ENCODE results near the gene SCFD2. TPM values are rescaled to one million over a fixed set of nuclear protein-coding genes. Genes with fewer than 3 reads are reported as not detected.

Gene SCFD2
- total RNA-seq, 1 experiment from 2014 or later: 36.6 TPM

DNA sequence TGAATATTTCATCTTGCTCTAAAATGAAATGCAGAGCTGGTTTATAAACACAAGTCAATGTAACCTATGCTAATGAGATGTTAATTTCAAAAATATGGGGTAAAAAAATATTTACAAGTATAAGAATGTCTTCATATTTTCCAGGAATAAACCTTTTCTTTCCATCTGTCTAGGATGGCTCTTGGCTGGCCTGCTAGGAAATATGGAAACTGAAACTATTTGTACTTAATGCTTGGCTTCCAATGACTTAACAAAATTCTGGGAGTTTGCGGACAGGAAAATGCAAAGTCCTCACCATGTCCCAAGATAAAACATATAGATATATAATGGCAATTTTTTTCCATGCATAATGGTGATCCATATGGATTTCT, 168.1 kb downstream of the SCFD2 start:
- ChIA-PET CTCF (interaction anchor here (0.6 to 1.0 kb wide), 6 partner anchors 192 to 1036 kb away, joined by 4 to 16 read pairs (median 6); no protein-coding TSS in a partner anchor), POLR2A (ENCODE audit: unreplicated experiment) (no interaction called here)
- Histone ChIP-seq H3K27ac (ENCODE audit: low read length) (no peak overlapping the region), H3K27me3 (ENCODE audit: low read length) (no peaks in the 10 kb centered on the region), H3K4me2 (ENCODE audit: low read length) (no peak overlapping the region), H2AFZ (ENCODE audit: low read length) (no peak overlapping the region), H3K9ac (ENCODE audit: low read length) (no peak overlapping the region), H3F3A (ENCODE audit: low read length, unreplicated experiment) (no peaks in the 10 kb centered on the region), H3K4me3 (ENCODE audit: low read length) (no peak overlapping the region), H4K20me1 (ENCODE audit: low read length) (no peaks in the 10 kb centered on the region), H3K79me2 (ENCODE audit: low read length) (no peaks in the 10 kb centered on the region), H3K9me2 (replicated peaks; ENCODE audit: low read length) (no peaks in the 10 kb centered on the region), H3K36me3 (ENCODE audit: low read depth, low read length) (no peaks in the 10 kb centered on the region), H3K4me1 (ENCODE audit: insufficient read depth, low read length) (no peaks in the 10 kb centered on the region), H3K9me3 (ENCODE audit: low read length) (no peaks in the 10 kb centered on the region)
- DNase-seq (no peak), ATAC-seq (no peak)
- TF ChIP-seq EZH2 (IDR thresholded peaks at IDR 0.05; ENCODE audit: low read length, unreplicated experiment): no peak
- no peak for TF ChIP-seq EZH2phosphoT487 (IDR thresholded peaks at IDR 0.05; ENCODE audit: borderline replicate concordance, low read length)
- TF ChIP-seq, protein P1, sequence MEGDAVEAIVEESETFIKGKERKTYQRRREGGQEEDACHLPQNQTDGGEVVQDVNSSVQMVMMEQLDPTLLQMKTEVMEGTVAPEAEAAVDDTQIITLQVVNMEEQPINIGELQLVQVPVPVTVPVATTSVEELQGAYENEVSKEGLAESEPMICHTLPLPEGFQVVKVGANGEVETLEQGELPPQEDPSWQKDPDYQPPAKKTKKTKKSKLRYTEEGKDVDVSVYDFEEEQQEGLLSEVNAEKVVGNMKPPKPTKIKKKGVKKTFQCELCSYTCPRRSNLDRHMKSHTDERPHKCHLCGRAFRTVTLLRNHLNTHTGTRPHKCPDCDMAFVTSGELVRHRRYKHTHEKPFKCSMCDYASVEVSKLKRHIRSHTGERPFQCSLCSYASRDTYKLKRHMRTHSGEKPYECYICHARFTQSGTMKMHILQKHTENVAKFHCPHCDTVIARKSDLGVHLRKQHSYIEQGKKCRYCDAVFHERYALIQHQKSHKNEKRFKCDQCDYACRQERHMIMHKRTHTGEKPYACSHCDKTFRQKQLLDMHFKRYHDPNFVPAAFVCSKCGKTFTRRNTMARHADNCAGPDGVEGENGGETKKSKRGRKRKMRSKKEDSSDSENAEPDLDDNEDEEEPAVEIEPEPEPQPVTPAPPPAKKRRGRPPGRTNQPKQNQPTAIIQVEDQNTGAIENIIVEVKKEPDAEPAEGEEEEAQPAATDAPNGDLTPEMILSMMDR (conservative IDR thresholded peaks at IDR 0.05; ENCODE audit: low read depth, low read length): no peak
- BruUV-seq (replicated peaks): no TSS peak
- intact Hi-C loops (cut with micrococcal nuclease): loop anchor here (1.0 to 10.0 kb wide), 9 partner anchors 116 to 1037 kb away; partner anchors contain the start of genes CHIC2 and FIP1L1

DNA sequence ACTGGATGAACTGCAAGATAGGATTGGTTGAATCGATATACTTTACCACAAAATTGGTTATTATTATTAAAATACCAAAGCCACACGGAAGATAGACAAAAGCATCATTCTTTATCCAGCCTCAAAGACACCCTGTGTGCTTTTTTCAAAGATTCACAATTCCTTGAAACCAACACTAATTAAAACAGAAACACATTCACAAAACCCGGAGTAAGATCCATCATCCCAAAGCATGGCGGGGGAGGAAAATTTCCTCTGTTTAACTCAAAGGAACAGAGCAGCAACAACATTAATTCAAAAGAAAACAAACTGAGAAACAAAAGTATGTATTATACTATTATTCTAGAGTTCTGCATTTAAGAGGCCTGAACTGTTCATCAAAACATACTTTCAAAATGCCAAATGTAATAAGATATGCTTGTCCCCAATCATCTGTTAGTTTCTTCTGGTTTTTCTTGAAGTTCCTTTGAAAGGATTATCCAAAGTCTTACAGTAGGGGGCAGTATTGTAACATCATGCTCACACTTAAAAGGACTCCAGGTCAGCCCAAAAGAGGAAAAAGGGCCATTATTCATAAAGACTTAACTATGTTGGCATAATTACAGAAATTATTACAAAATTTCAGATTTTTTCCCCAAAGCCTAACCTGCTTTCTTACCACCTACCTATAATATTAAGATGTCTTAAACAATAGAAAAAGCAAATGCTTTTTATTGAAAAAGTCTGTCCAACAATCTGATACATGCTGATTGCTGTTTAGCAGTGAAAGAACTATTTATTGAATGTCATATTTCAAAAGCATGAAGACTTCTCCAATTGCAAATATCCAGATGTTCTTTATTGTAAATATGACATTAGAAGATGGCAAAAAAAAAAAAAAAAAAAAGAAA, 168.7 kb downstream of the SCFD2 start:
- no peaks in the 10 kb centered on the region for H3F3A ChIP-seq (ENCODE audit: low read length, unreplicated experiment)
- no peaks in the 10 kb centered on the region for H3K9me2 ChIP-seq (replicated peaks; ENCODE audit: low read length)
- H3K9ac ChIP-seq (ENCODE audit: low read length): no peak overlapping the region
- DNase-seq (peak; percentile 89), ATAC-seq (peak; percentile 71)
- no peak overlapping the region for H3K4me3 ChIP-seq (ENCODE audit: low read length)
- no peaks in the 10 kb centered on the region for H3K4me1 ChIP-seq (ENCODE audit: insufficient read depth, low read length)
- H3K27me3 ChIP-seq (ENCODE audit: low read length): no peaks in the 10 kb centered on the region
- ChIA-PET CTCF (interaction anchor here (0.6 to 1.0 kb wide), 6 partner anchors 193 to 1037 kb away, joined by 4 to 16 read pairs (median 6); no protein-coding TSS in a partner anchor), POLR2A (ENCODE audit: unreplicated experiment) (no interaction called here)
- H3K27ac ChIP-seq (ENCODE audit: low read length): no peak overlapping the region
- H3K36me3 ChIP-seq (ENCODE audit: low read depth, low read length): no peaks in the 10 kb centered on the region
- no peak overlapping the region for H2AFZ ChIP-seq (ENCODE audit: low read length)
- no peaks in the 10 kb centered on the region for H3K79me2 ChIP-seq (ENCODE audit: low read length)
- no peak overlapping the region for H3K4me2 ChIP-seq (ENCODE audit: low read length)
- no peaks in the 10 kb centered on the region for H4K20me1 ChIP-seq (ENCODE audit: low read length)
- no peak for TF ChIP-seq EZH2phosphoT487 (IDR thresholded peaks at IDR 0.05; ENCODE audit: borderline replicate concordance, low read length)
- TF ChIP-seq, protein P1 (conservative IDR thresholded peaks at IDR 0.05; ENCODE audit: low read depth, low read length): peak; percentile 95
- TF ChIP-seq EZH2 (IDR thresholded peaks at IDR 0.05; ENCODE audit: low read length, unreplicated experiment): no peak
- no peaks in the 10 kb centered on the region for H3K9me3 ChIP-seq (ENCODE audit: low read length)
- BruUV-seq (replicated peaks): no TSS peak
- intact Hi-C loops (cut with micrococcal nuclease): loop anchor here (1.0 to 10.0 kb wide), 9 partner anchors 116 to 1037 kb away; partner anchors contain the start of genes CHIC2 and FIP1L1

All from PC-3 (cell line).